Stimulated activated CD4-positive, alpha-beta T cell treated with anti-CD3 and anti-CD28 coated beads, Interleukin-4, amount 100 ng/mL, for 48 hours (primary cell): ENCODE results near the gene CCDC85A.

ENCODE experiments used
- DNase-seq, 2 donors: peaks; one replicate each; pipeline ENCODE4 v3.0.0-alpha.2; 2020; ENCODE audit warnings: low read depth in 2 of 2

Gene CCDC85A

DNA sequence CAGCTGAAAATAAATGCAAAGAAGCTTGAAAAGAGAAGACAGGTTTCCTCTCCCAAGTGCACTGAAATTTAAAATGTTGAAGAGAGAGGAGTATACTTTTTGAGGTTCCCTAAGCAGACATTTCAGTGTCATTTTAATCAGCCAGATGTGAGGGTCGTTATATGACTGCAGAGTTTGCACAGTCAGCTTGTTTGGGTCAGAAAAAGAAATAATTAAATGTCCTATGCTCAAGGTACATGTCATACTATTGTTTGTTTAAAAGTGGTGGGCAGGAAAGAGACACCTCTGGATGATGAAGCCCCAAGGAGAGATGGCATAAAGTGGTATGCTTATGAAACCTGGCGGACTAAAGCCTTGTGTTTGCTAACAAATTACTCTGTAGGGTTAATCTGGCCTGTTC lies 55.2 kb downstream of the CCDC85A start:
- DNase-seq: no peak

DNA sequence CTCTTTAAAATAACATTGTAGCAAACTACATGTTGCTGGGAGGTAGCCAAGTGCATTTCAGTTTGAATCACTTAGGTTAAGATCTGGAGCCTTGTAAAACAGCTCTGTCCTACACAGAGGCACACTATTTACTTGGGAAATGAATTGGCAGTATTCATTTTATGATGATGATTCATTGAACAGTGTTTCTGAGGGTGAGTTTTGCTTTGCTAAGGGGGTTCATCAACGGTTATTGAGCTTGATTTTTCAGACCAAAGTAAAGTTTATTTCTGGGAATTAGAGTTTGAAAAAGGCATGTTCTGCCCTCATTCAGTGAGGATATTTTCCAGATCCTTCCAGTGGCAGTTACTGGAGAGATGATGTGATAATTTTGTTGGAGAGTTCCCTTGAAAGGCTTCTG lies 55.6 kb downstream of the CCDC85A start:
- no peak for DNase-seq

DNA sequence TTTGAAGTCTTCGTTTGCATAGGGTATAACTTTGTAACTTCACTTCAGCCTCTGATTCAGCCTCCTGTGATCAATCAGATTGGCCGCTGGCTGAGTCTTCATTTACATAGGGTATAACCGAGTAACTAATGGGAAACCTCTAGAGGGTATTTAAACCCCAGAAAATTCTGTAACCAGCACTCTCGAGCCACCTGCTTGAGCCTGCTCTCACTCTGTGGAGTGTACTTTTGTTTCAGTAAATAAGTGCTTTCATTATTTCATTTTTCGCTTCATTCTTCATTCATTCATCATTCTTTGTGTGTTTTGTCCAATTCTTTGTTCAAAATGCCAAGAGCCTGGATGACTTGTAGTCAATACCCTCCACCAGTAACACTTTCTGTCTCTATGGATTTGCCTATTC lies 56.4 kb downstream of the CCDC85A start:
- no peak for DNase-seq

DNA sequence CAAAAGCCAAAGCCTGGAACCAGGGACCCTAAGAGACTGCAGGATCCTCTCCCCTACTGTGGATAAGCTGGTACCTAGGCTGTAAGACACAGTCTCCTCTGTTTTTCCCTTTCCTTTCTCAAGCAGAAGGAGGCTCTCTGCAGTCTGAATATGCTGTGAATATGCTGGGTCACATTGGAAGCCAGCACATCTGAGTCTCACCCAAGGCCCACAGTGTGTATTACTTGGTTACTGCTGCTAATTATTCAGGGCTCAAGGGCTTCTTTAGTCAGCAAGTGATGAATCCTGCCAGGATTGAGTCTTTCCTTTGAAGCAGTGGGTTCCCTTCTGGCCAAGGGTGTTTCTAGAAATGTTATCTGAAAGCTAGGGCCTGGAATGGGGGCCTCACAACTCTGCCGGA lies 60.7 kb downstream of the CCDC85A start:
- DNase-seq: no peak

DNA sequence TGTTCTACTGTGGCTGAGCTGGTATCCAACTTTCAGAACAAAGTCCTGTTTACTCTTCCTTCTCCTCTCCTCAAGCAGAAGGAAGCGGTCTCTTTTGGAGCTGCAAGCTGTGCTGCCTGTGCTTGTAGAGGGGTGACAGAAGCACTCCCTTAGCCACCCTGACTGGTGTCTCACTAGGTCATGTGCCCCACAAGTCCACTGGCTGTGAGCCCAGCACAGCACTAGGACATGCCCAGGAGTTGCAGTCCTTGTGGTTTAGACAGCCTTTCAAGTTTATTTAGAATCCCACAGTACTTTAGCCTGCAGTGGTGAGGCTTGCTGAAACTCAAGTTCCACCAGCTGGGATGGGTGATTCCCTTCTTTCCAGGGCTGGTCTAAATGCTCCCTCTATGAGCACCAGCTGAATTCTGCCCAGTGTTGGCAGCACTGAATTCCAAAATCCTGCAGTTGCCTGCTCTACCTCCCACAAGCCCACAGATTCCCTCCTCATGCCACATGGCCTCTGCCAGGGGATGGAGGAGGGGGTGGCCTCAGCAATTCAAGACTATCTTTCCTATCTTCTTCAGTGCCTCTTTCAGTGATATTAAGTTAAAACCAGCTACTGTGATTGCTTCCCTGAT lies 61.2 kb downstream of the CCDC85A start:
- DNase-seq: no peak

DNA sequence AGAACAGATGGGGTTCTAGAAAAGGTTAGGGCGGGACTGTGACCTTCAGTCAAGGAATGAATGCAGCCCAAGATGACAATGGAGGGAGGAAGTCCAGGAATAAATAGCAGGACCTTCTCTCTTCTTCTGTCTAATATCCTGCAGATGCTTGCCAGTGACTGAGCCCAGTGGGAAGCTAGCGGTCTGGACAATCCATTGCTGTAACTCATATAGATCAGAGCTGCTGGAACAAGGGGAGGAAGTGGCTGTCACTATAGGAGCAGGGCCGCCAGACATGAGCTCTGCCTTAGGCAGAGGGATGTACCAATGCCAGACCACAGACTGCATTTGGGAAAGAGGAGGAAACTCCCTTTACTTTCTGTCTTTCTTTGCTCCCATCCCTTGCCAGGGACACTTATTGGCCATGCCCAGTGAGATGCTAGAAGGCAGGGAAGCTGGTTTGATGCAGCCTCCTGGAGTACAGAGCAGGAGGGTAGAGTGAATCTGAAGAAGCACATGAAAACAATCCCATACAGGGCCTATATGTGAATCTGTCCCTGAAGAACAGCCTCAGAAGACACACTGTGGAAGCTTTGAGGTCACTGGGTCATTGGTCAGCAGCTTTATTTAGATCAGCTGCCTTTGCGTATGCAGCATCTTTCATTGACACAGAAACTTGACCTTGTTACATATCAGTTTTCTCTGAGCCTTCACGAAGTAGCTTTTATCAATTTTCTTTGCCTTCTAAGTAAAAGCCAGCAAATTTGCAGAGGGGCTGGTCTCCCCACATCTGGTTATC lies 65.4 kb downstream of the CCDC85A start:
- no peak for DNase-seq

DNA sequence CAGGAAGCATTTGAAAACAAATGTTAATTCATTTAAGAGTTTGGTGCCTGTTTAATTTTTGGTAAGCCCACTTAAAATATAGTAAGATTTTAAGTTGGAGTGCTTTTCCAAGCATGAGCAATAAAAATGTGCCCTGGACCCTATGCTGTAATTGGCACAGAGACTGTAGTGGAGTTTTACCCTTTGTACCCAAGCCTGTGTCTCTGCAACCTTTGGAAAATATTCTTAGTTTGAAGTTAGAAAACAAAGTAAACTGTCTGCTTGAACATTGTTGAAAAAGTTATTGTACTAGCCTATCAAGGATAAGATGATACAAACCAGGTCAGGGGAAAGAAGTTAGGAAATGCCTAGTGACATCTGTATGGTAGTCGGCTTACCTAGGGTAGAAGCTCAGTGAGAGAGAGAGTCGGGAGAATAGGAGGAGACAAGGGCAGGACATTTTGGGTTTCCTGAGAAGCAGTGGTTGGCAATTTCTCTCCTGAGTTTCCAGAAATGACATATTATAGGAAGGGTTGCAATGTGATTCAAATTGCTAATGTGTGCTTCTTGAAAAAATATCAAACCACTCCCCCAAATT lies 66.5 kb downstream of the CCDC85A start:
- no peak for DNase-seq

DNA sequence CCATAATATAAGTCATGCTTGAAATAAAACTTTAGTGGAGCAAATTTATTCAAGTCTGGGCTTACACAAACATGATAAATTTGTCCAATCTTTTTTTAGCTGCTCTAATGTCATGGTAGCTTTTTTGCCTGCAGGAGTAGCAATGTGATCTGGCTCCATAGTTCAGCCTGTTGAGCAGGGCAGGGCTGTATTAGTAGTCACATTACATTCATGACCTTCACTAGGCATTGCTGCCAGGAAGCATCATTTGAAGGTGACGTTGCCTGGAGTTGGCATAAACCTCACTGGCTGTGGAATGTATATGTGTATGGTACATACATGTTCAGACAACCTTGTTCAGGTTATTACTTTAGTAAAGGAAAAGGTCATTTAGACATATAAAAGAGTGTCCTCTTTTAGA lies 76.6 kb downstream of the CCDC85A start:
- no peak for DNase-seq

DNA sequence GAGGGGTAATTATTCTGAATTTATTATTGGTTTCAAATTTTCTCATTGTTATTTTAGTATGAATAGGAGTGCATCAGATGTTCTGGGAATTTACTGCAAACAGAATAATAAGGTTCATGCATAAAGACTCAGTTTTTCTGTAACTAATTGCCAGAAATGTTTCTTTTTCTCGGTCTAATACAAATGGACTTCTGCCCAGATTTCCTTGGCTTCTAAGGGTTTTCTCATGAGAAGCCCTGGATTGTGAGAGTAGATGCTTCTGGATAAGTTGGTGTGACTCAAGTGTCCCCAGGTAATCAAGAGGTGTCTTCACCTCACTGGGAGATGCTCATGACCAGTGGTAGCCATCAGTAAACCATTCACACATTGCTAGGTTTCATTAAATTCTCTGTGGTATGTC lies 78.5 kb downstream of the CCDC85A start:
- no peak for DNase-seq

DNA sequence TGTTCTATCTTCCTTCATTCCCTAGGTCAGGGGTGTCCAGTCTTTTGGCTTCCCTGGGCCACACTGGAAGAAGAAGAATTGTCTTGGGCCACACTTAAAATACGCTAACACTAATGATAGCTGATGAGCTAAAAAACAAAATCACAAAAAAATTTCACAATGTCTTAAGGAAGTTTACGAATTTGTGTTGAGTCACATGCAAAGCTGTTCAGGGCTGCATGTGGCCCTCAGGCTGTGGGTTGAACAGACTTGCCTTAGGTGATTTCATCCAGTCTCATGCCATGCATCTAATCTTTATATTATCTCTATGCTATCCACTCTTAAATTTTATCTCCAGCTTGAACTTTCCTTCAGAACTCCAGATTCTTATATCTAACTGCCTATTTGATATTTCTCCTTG lies 80.1 kb downstream of the CCDC85A start:
- DNase-seq: no peak

DNA sequence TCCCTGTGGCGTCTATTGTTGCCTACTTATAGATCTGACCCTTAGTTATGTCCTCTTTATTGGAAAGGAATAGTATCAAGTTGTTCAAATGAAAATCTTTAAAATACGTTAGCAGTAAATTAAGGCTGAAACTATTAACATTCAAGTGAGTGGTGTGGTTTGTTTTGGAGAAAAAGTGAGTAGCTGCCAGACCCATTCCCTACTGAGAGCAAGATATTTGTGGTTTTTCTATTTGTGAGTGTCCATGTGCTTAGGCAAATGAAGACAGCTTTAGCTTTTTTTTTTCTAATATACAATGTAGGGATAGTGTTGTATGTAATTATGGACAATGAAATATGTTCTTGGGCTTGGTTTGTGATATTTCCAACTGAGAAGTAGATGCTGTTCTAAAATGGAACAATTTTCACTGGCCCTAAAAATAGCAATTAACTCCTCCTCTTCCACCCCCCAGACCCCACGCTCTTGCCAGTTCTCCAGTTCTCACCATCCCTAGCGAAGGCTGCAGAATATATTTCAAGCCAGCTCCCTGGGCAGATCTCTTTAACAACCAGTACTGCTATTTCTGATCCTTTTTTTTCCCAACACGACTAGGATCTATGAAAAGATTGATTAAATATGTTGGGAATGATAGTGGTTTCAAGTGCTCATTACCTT lies 83.1 kb downstream of the CCDC85A start:
- DNase-seq: no peak

DNA sequence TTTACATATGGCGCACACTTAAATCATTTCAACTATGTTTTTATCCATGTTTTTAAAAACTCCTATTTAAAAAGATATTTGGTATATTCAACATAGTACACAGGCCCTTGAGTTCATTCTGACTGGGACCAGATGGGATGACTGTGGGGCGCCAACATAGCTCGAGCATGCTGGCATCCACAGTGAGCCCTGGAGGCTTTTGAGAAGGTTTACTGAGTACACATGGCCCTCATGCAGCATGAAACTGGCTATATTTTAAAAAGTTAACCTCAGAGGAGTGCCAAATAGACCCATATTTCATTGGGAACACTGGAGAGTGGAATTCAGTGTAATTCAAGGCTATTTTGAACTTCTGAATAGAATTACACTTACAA lies 83.6 kb downstream of the CCDC85A start:
- no peak for DNase-seq

DNA sequence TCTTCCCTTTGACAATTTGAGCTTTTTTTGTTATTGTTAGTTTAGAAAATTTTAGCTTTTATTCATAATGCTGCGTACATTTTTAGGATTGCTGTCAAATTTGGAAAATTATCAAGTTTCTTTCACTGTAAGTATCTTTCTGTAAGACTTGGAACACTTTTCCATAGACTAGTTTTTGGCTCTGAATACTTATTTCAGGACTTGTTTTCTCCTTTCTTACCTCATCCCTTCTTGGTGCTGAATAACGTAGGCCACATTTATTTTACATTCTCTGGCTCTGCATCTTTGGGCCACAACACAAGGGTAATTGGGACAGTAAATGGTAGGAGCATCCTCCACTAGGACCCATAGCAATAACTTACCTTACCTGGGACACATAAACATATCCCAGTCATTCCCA lies 85.1 kb downstream of the CCDC85A start:
- no peak for DNase-seq

DNA sequence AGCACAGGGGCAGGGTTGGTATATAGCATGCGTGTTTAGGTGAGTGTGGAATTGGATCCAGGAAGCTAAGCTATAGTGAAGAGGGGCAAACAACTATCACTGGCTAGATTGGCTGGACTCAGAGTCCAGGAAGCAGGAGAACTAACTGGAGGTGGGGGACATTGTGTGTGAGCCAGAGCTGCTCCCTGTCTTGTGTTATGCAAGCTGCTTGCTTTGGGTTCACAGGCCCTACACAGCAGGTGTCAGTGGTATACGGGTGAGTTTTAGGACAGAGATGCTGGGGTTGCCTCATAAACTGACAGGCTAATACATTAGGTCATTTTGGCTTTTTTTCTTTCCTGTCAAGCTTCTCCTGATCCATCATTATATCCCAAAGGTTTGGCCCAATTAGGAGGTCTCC lies 87.5 kb downstream of the CCDC85A start:
- DNase-seq: no peak

DNA sequence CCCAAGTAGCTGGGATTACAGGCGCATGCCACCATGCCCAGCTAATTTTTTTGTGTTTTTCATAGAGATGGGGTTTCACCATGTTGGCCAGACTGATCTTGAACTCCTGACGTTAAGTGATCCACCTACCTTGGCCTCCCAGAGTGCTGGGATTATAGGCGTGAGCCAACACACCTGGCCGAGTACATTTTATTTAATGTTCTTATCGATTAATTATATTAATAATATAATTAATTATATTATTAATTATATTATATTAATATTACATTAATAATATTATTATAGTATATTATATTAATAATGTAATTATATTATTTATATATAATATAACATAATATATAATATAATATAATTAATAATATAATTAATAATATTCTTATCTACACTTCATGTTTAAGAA lies 101.4 kb downstream of the CCDC85A start:
- DNase-seq: no peak

DNA sequence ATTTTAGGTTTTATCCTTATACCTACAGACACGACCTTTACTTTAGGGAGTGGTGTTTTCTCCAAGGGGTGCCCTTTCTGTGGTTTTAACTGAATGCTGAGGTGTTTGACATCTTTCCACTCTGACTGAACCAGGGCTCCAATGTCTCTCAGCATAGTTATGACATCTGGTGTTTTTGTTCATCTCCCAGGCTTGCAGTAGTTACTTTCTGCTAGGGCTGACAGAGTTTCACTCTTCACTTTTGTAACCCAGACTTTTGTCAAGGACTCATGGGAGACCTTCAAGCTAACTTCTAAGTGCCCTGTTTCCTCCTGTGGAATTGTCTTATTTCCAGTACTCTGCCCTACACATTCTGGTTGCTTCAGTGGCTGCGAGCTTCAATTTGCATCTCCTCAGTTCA lies 103.1 kb downstream of the CCDC85A start:
- DNase-seq: no peak

DNA sequence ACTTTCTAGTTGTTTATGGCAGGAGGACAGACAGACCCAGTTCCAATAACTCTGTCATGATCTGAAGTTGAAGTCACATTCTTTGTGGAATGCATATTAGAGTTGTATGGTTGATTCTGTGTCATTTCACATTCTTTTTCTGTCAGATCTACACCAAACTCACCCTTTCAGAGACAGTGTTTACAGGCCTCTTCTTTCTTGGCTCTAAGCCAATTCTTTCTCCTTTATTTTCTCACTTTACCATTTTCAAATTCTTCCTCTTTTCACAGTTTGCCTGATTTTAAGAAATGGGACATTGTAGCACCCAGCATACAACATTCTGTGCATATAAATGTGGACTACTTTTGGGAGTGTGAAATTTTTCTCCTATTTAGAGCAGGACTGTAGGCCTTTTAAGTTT lies 103.7 kb downstream of the CCDC85A start:
- no peak for DNase-seq

DNA sequence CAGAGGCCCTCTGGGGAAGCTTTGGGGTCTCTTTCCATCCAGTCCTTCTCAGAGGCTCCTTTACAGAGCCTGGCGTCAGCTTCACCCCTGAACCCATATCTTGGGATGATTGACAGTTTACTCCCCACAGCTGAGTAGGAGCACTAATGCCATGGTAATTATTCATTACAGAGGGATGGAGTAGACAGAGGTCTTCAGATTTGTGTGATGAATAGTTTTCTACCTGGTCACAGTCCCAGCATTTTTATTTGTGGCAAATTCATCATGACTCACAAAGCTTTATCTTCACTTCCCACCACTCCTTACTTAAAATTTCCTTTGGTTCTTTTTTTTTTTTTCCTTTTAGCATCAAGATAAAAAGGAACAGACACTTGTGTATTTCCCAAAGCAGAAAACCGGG lies 104.2 kb downstream of the CCDC85A start:
- DNase-seq: no peak

DNA sequence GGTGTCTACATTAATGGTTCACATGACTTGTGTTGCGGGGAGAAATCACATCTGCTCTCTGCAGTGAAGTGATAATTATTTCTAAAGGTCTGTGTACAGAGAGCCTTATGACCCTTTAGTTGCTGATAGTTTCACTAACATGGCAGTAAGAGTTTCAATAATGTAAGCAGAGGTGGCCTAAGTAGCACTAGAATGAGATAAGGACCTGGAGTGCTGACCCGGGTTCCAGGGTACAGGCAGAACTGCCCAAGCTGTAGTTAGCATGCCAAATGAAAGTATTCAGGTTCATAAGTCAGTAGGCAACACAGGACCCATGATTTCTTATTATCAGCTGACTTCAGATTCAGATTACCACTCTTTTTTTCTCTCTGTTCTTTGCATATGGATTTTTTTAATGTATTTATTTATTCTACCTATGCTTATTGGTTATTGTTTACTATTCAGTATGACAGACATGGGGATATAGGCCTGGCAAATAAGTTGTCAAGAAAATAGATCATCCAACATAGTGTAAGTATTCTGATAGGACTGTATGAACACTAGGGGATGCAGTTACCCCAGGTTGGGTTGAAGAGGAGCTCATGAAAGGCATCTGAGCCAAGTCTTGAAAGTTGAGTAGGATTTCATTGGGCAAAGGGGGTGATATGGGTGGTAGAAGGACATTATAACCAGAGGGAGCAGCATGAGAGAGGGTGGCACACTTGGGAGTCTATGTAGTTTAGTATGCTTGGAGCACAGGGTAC lies 105.2 kb downstream of the CCDC85A start:
- no peak for DNase-seq

DNA sequence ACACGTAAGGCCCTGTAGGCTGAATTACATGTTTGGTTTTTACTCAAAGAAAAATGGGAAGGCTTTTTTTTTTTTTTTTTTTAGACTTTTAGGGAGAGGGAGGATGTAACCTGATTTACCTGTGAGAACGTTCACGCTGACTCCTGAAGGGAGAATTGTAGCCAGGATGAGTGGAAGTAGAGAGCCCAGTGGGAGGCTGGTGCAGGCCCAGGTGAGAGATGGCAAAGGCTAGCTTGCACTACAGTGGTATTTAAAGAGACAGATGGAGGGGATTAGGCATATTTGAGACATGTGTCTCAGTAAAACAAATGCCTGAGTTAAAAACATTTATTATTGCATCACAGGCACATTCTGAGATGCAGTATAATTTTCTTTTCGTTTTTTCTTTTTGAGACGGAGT lies 107.9 kb downstream of the CCDC85A start:
- DNase-seq: no peak

DNA sequence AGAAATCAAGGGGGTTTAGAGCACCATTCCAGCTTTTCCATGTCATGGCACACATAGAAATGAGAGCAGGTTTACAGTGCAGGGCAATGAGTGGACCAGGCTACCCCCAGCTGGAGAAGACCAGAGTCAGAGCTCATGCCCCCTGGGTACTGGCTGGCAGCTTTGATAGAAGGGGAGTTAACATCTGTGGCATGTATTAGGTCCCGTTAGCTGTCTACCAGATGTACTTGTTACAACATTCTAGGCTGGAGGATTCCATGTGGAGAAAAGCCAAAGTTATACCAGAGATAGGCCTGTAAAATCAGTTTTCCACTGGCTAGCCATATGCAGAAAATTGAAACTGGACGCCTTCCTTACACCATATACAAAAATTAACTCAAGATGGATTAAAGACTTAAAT lies 109.2 kb downstream of the CCDC85A start:
- no peak for DNase-seq

DNA sequence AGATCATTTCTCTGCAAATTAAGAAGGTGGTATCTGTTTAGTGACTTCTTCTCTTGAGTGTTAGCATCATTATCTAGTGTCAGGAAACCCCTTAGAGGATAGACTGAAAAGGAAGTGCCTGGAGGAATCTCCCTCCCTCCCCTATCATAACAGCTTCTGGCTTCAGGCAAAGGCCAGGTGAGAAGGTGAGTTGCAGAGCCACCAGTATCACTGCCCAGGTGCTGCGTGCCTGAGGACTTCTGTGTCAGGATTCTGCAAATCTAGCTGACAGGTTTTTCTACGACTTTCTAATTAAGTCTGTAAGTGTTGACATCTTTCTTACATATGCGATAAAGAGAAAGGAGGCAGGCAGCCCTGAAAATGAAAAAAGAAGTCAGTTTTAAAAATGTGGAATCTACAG lies 111.9 kb downstream of the CCDC85A start:
- DNase-seq: no peak
